CD4-positive, alpha-beta T cell treated with Interleukin-6 for 4 hours (primary cell): ENCODE measurements around the gene CLDN11.

Source experiments
- DNase-seq: peaks from one replicate; pipeline ENCODE4 v3.0.0-alpha.2; 2020; ENCODE audit warnings: mixed read lengths

CLDN11 gene

GRCh38 chr3:170428095-170428494, 9.4 kb downstream of the CLDN11 start:
- no peak for DNase-seq

GRCh38 chr3:170429050-170429449, 10.4 kb downstream of the CLDN11 start:
- no peak for DNase-seq

DNA sequence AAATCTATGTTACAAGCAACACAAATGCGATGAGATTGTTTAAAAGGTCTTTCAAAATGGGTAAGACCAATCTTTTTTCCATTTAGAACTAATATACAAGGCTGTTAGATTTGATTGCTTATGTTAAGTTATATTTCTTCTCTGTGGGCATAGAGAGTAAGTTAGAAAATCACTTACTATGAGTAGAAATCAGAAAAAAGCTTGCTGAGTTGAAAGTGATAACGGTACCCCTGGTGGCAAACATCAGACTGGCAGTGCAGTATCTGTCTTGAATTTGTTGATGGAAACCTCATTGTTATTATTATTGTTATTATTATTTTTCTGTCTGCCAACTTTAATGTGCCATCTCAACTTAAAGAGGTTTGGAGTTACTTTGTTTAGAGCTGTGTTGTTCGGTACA, 12.4 kb downstream of the CLDN11 start:
- no peak for DNase-seq

DNA sequence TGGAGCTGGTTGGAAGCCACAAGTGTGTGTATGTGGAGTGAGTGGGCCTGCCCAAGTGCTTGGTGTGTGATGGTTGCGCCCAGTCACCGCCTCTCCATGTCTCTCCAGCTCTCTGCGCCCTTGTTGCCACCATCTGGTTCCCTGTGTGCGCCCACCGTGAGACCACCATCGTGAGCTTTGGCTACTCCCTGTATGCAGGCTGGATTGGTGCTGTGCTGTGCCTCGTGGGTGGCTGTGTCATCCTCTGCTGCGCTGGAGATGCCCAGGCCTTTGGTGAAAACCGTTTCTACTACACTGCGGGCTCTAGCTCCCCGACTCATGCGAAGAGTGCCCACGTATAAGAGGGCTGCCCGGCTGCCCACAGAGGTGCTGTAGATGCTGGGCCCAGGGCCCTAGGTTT, 13.7 kb downstream of the CLDN11 start:
- DNase-seq, result no peak

- no peak for DNase-seq
Measured at GRCh38 chr3:170436697-170437096, 18.0 kb downstream of the CLDN11 start.

GRCh38 chr3:170437176-170437575, 18.5 kb downstream of the CLDN11 start:
- DNase-seq, result no peak

DNA sequence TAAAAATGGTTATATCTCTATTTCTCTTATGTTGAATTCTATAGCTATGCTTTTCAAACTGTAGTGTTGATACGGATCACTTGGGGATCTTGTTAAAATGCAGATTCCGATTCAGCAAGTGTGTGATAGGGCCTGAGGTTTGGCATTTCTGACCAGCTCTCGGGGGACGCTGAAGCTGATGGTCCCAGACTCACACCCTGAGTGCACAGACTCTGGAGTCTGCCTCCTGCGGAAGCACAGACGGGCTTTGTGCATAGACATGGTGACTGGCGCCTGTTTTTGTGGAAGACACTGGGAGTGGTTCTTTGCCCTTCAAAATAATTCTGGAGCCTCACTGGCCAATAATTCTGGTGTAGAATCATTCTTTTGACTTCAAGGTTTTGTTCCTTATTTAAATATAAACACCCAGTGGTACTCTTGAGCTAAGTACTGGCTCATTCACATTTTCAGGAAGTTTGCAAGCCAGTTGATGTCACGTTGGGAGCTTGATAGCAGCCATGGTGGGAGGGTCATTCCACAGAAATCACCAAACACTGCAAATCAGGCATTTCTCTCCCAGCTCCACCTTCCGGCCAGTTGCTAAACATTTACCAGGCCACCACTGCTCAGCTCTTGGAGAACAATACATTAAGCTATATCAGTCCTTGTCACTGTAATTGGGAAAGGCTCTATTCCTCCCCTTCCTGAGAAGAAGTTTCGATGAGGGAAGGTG, 19.2 kb downstream of the CLDN11 start:
- no peak for DNase-seq

DNA sequence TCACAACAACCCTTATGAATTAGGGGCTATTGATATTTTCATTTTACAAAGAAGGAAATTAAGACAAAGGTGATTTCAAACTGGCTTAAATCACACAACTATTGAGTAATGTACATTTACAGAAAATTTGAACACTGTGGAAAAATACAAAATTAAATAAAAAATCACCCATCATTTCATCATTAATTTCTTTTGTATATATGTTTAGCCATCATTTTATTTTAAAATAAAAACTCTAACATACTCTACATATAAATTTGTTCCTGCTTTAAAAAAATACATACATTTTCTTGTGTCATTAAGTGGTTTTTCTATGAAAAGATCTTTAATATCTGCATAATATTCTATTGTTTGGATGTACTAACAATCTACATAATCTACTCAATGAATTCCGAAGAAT, 20.2 kb downstream of the CLDN11 start:
- no peak for DNase-seq

DNA sequence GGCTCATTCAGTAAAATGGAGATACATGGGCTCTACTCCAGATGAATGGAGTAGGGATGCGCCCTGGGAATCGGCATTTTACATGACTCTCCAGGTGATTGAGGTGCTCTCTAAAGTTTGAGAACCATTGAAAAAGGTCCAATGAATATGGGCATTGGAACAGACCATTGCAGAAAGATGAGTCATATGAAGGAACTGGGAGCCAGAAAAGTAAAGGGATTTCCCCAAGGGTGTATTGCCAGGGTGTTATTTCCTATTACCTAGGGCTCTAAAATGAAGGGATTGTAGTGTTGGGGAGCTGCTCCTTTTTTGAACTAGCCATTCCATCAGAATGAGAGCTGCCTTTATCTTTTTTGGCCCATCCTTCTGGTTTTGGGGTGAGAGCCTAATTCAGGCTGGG, 21.7 kb downstream of the CLDN11 start:
- no peak for DNase-seq

- DNase-seq, result no peak
Measured at GRCh38 chr3:170441412-170441811, 22.7 kb downstream of the CLDN11 start.

DNA sequence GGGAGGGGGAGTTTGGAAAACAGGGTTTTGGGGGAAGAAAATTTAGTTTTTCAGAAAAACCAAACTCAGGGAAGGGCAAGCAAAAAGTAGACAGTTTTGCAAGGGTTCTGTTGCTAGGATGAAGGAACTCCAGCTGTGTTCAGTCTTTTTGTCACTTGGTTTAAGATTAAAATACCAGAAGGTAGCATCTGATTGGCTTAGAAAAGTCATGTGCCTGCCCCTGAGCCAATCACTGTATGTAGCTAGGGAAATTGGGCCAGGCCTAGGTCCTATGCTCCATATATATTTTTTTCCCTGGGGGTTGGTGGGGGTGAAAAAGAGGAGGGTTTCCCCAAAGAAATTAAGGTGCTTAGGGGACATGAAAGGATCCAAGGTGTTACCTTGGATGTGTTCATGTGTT, 24.3 kb downstream of the CLDN11 start:
- no peak for DNase-seq

DNA sequence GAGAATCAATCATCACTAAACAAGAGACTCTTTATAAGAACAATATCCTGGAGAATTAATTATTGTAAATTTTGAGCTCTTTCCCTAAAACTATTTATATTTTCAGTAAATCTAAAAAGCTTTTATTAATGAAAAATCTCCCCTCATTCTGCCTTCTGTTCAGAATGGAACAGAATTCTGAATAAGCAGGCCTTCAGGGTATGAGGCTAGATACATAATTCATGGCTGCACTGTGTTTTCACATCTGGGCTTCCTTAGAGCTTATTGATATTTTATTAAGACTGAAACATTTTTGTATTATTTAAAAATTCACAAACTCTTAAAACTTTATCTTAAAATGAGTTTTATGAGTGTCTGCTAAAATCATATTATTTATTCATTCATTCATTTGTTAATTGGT, 24.8 kb downstream of the CLDN11 start:
- DNase-seq, result no peak

DNA sequence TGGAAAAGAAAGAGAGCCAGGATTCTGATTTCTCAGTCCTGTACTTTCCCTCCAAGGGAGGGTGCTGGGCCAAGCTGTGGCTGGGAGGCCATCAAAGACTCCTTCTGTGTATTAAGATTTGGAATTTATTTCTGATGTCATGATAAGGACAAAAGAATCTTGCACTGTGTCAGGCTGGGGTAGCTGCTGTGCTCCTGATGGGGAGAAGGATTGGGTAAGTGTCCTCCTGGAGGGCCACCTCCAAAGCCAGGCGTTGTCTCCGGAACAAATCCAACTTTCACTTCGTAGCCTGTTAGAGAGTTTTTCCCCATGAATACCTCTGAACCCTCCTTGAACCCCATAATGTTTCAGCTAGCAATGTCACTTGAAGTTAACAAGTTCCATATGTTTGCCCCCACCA, 29.9 kb downstream of the CLDN11 start:
- no peak for DNase-seq

GRCh38 chr3:170450039-170450438, 31.4 kb downstream of the CLDN11 start:
- no peak for DNase-seq

- no peak for DNase-seq
Measured at GRCh38 chr3:170454509-170454908, 35.8 kb downstream of the CLDN11 start.

DNA sequence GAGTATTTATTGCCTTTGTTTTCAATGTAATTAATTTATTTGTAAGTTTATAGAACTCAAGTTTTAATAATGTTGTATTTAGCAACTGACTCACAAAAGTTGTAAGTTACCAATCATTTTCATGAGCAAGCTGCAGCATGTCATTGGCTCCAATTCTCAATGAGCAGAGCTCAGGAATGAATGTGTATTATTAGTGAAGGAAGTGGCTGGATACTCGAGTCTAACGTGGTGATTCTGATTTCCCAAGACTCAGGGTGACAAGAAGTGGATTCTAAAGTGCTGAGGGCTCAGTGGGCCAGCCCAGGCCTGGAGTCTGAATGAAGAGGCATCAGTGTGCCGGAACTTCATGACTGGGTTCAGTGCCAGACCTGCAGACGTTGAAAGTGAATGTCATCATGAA, 39.6 kb downstream of the CLDN11 start:
- DNase-seq, result no peak

DNA sequence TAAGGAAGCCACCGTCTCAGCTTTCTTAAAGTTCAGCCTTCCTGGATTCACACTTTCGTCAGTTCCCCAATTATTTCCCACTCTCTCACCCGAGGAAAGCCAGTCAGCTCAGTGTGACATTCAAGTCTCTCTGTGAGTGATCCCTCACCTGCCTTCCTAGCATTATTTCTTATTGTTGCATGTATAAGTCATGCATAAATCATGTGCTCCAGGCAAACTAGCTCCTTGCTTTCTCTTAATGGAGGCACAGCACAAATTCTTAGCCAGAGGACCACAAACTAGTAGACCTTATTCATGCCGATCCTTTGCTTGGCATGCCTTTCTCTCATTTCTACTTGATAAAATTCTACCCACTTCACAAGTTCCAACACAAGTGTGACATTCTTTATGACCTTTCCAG, 44.3 kb downstream of the CLDN11 start:
- DNase-seq, result no peak

DNA sequence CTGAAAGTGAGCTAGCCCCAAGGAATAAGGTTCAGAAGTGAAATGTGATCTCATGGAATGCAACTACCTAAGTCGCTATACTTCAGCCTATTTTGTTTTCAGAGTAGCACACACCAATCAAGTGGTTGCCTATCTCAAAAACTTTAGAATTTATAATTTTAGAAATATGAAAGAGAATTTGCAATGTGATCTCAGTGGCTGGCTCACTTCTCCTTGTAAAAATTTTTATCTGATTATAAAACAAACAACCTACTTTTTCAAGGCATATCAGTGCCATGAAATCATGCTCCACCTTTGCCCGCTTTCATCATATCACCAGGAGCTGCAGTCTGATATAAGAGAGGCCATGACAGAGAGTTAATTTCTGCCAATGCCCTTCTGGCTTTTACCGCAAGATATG, 47.3 kb downstream of the CLDN11 start:
- DNase-seq, result no peak

DNA sequence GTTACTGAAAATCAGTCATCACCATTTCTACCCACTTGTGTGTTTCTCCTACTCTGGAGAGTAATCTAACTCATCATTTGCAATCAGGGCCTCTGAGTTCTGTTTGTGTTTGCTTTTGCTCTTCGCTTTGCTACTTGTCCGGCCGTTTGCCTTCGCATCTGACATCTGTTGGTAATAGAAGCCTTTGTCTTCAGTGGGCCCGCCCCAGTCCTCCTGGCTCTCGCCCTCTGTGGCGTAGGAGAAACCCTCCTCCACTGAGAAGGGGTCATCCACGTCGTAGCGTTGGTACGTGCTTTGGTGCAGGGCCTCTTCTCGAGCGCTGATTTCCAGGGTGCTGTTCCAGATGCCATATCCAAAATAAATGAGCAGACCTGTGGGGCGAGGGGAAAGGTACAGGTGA, 48.3 kb downstream of the CLDN11 start:
- no peak for DNase-seq

DNA sequence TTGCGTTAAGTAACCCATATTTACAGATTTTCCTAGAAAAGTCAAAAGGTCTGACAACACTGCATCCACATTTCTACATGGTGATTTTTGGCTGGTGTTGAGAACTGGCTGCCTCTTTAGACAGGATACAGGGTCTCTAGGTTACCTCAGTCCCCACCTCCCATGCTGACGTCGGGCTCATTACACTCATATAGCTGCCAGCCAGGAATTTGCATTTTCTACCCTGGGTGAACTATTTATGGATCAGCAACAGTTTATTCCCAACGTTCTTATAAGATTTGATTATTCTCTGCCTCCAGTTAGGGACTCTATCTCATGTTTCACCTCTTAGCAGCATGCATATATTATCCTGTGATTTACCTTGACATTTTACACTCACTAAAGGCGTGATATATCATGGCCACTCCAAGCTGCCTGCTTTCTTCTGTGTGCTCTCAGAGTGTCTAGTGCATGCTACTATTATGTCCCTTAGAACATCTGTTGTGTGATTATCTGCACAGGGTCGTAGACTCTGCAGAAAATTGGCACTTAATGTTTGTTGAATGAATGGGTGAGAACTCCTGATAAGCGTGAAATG, 49.0 kb downstream of the CLDN11 start:
- DNase-seq, result no peak

GRCh38 chr3:170469151-170470062, 50.7 kb downstream of the CLDN11 start:
- DNase-seq, result no peak

DNA sequence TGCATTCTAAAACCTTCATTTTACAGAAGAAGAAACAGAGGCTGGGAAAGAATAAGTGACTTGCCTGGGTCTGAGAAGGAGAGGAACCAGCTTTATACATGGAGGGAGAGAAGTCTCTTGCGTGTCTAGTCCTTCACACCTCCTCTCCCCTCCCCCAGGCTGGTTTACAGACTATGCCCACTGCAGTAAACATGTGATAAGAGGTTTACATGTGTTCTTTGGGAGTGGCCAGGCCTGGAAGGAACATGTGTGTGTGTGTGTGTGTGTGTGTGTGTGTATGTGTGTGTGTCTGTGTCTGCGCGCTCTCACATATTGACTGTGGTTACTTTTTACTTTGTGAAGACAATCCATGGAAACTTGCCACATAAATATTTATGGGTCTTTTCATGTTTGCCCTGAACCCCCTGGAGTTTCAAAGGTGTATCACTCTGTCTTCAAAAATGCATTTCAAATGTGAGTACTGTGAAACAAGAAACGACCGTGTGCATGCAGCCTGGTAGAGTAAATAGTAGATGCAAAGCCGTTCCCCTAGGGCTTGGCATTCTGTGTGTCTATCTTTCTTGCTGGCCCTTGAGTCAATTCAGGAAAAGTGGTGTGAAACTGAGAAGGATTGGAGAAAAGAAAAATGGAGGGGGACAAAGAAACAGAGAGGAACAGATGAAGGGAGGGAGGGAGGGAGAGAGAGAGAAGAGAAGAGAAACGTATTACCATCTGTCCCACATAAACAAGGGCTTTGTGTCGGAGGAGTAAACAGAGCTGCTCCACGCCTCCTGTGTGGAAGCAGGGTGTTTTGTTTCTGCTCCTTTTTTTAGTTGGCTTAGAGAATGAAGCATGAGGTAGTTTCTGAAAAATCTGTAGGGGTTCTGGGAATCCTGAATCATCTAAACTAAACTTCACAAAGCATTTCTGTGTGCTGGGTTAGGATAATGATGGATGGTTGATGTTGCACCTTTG, 51.7 kb downstream of the CLDN11 start:
- DNase-seq, result no peak

GRCh38 chr3:170471149-170471548, 52.5 kb downstream of the CLDN11 start:
- no peak for DNase-seq
